Lower lobe of right lung (tissue), 2 donors: Measurements from ENCODE around the gene PALLD. TPM values are rescaled to one million over a fixed set of nuclear protein-coding genes. Genes with fewer than 3 reads are reported as not detected.

ENCODE experiments used
- ATAC-seq, 2 donors: fragments of 200-7000 bp; cut with Tn5 transposase; one replicate each; pipeline ENCODE4 v1.9.1; 2020 to 2022; ENCODE audit warnings: mild to moderate bottlenecking in 2 of 2, moderate library complexity in 2 of 2
- DNase-seq: peaks from one replicate; pipeline ENCODE4 v3.0.0-alpha.2; 2020
- H3K27ac ChIP-seq: fragments of 200-600 bp; one replicate; pipeline ENCODE4 v1.8.0; 2022
- H3K27me3 ChIP-seq: fragments of 200-600 bp; one replicate; pipeline ENCODE4 v1.8.0; 2022; ENCODE audit warnings: low read depth
- H3K36me3 ChIP-seq: fragments of 200-600 bp; one replicate; pipeline ENCODE4 v1.8.0; 2022; ENCODE audit warnings: mild to moderate bottlenecking
- H3K4me1 ChIP-seq: fragments of 200-600 bp; one replicate; pipeline ENCODE4 v1.8.0; 2022
- H3K4me3 ChIP-seq: fragments of 200-600 bp; one replicate; pipeline ENCODE4 v1.8.0; 2022; ENCODE audit warnings: mild to moderate bottlenecking
- H3K9me3 ChIP-seq: fragments of 200-600 bp; one replicate; pipeline ENCODE4 v1.8.0; 2022
- CTCF ChIP-seq: fragments of 200-600 bp; IDR thresholded peaks from one replicate; pipeline ENCODE4 v1.8.0; 2022; ENCODE audit warnings: antibody characterized with exemption, mild to moderate bottlenecking
- intact Hi-C: fragments of 100-400 bp; cut with DNase I; formaldehyde crosslinking; loops from one replicate; pipeline ENCODE4 v1.11.0; 2022
- total RNA-seq: library from RNA; stranded (reverse); fragmentation: NEBNext Ultra II Directional; extraction: Animal tissue kit (Norgen Biotek cat#: 25700); gene quantifications from one replicate; pipeline ENCODE4 v1.2.1, GENCODE V29; 2021
- donor health status: DM: no; HTN: yes; CAD: no; lungs with severe emphysema.

Gene PALLD
- total RNA-seq, 1 donor from 2014 or later: 91.9 TPM

- no peak for TF ChIP-seq CTCF
- Histone ChIP-seq H3K4me3 (no peak overlapping the region), H3K27ac (no peak overlapping the region), H3K27me3 (no peaks in the 10 kb centered on the region), H3K4me1 (peaks cover 12% of the 10 kb centered on the region), H3K9me3 (no peaks in the 10 kb centered on the region), H3K36me3 (no peaks in the 10 kb centered on the region)
- DNase-seq (no peak), ATAC-seq (no peak)
- intact Hi-C loops: no loop called here
Measured at GRCh38 chr4:168813890-168814289, 317.0 kb downstream of the PALLD start.

- H3K27me3 ChIP-seq: no peaks in the 10 kb centered on the region
- intact Hi-C loops: no loop called here
- peaks cover 12% of the 10 kb centered on the region for H3K4me1 ChIP-seq
- H3K4me3 ChIP-seq: peak overlapping the region; percentile 7
- H3K36me3 ChIP-seq: no peaks in the 10 kb centered on the region
- DNase-seq (no peak), ATAC-seq (peak; percentile 17 to 22)
- no peak for TF ChIP-seq CTCF
- no peaks in the 10 kb centered on the region for H3K9me3 ChIP-seq
- peak overlapping the region; percentile 63 for H3K27ac ChIP-seq
Measured at GRCh38 chr4:168815379-168816345, 318.8 kb downstream of the PALLD start.

GRCh38 chr4:168817370-168817769 lies 320.5 kb downstream of the PALLD start:
- peaks cover 12% of the 10 kb centered on the region for H3K4me1 ChIP-seq
- H3K4me3 ChIP-seq: no peak overlapping the region
- H3K9me3 ChIP-seq: no peaks in the 10 kb centered on the region
- TF ChIP-seq CTCF: no peak
- ATAC-seq: no peak
- no peak for DNase-seq
- peak overlapping the region; percentile 31 for H3K27ac ChIP-seq
- H3K27me3 ChIP-seq: no peaks in the 10 kb centered on the region
- intact Hi-C loops: no loop called here
- H3K36me3 ChIP-seq: no peaks in the 10 kb centered on the region

GRCh38 chr4:168822481-168822880 lies 325.6 kb downstream of the PALLD start:
- no peaks in the 10 kb centered on the region for H3K27me3 ChIP-seq
- no peaks in the 10 kb centered on the region for H3K36me3 ChIP-seq
- intact Hi-C loops: no loop called here
- DNase-seq: no peak
- H3K4me3 ChIP-seq: no peak overlapping the region
- TF ChIP-seq CTCF: no peak
- peaks cover 5% of the 10 kb centered on the region for H3K4me1 ChIP-seq
- H3K9me3 ChIP-seq: no peaks in the 10 kb centered on the region
- no peak overlapping the region for H3K27ac ChIP-seq
- no peak for ATAC-seq

- no peak for DNase-seq
- Histone ChIP-seq H3K27ac (no peak overlapping the region), H3K4me3 (no peak overlapping the region), H3K9me3 (no peaks in the 10 kb centered on the region), H3K4me1 (peaks cover 2% of the 10 kb centered on the region), H3K36me3 (no peaks in the 10 kb centered on the region), H3K27me3 (no peaks in the 10 kb centered on the region)
- ATAC-seq: no peak
- no peak for TF ChIP-seq CTCF
- intact Hi-C loops: no loop called here
Measured at GRCh38 chr4:168825975-168826374, 329.1 kb downstream of the PALLD start.
